Cardiac muscle cell (in vitro differentiated cells and primary cell): Measurements from ENCODE around the gene WDR55. TPM values are rescaled to one million over a fixed set of nuclear protein-coding genes. Genes with fewer than 3 reads are reported as not detected.
"Not testable (repeated sequence)": the region's sequence is repeated elsewhere in the genome, so short reads cannot be mapped to it uniquely, and the experiment has no call there.

ENCODE experiments used
- DNase-seq, 2 donors: peaks; one replicate each; pipeline versions ENCODE4 v3.0.0 to v3.0.0-alpha.2; 2010 to 2017; ENCODE audit warnings: low read depth in 1 of 2, low spot score in 1 of 2
- H3K27ac ChIP-seq: fragments of 200-600 bp; sonication (generic); 2 replicates; pipeline ENCODE4 v1.5.1; 2016
- H3K27me3 ChIP-seq: fragments of 200-600 bp; sonication (generic); 2 replicates; pipeline ENCODE4 v1.6.0; 2016; ENCODE audit warnings: control low read depth
- H3K36me3 ChIP-seq: fragments of 200-600 bp; sonication (generic); 2 replicates; pipeline ENCODE4 v1.5.1; 2016; ENCODE audit warnings: control low read depth
- H3K4me1 ChIP-seq: fragments of 200-600 bp; sonication (generic); 2 replicates; pipeline ENCODE4 v1.8.1; 2017; ENCODE audit warnings: low read depth, mild to moderate bottlenecking, mixed run types
- H3K4me3 ChIP-seq: fragments of 200-600 bp; sonication (generic); 2 replicates; pipeline ENCODE4 v1.5.1; 2016; ENCODE audit warnings: mild to moderate bottlenecking
- H3K9me3 ChIP-seq: fragments of 200-600 bp; sonication (generic); 2 replicates; pipeline ENCODE4 v1.5.1; 2017; ENCODE audit warnings: low read depth, mild to moderate bottlenecking, control low read depth
- CTCF ChIP-seq: IDR thresholded peaks from 2 replicates; pipeline ENCODE4 v1.5.1; 2012; ENCODE audit warnings: low read depth, mild to moderate bottlenecking, low read length
- polyA plus RNA-seq: library from polyadenylated mRNA; unstranded; fragments of >200 nt; fragmentation: Nextera tagmentation; extraction: Ambion mirVana; gene quantifications from 2 replicates; pipeline ENCODE4 v1.2.1, GENCODE V29; 2016
- total RNA-seq: library from RNA; depleted of rRNA; stranded (reverse); fragments of >200 nt; gene quantifications from 2 replicates; pipeline ENCODE4 v1.2.3, GENCODE V29; 2016

Gene WDR55
- total RNA-seq, result 17.2 and 23.8 TPM in 2 replicates
- 17.7 and 21.1 TPM in 2 replicates for polyA plus RNA-seq

- peak; percentile 93 to 96 for DNase-seq
- peaks cover 3% of the 10 kb centered on the region for H3K4me1 ChIP-seq
- no peaks in the 10 kb centered on the region for H3K27me3 ChIP-seq
- H3K9me3 ChIP-seq, result no peaks in the 10 kb centered on the region
- H3K27ac ChIP-seq, result peak within 1 kb of the TSS; percentile 83
- no peak for TF ChIP-seq CTCF
- H3K36me3 ChIP-seq, result peaks cover 40% of the 10 kb centered on the region
- H3K4me3 ChIP-seq, result peak within 1 kb of the TSS; percentile 75
Measured at GRCh38 chr5:140664359-140665119, at the start of gene WDR55. Gene WDR55 (plus strand): TSS chr5:140664904. CDS start chr5:140664913, 9 bp downstream.

GRCh38 chr5:140622301-140622700, 42.4 kb upstream of the WDR55 start:
- Histone ChIP-seq H3K27ac (no peak overlapping the region), H3K27me3 (no peaks in the 10 kb centered on the region), H3K9me3 (no peaks in the 10 kb centered on the region), H3K4me3 (no peak overlapping the region), H3K4me1 (no peaks in the 10 kb centered on the region), H3K36me3 (no peaks in the 10 kb centered on the region)
- no peak for DNase-seq
- TF ChIP-seq CTCF, result no peak

GRCh38 chr5:140623061-140623460, 41.6 kb upstream of the WDR55 start:
- H3K9me3 ChIP-seq, DNase-seq, H3K27ac ChIP-seq, H3K4me1 ChIP-seq, H3K36me3 ChIP-seq, H3K27me3 ChIP-seq, H3K4me3 ChIP-seq: not testable (repeated sequence)

- DNase-seq, H3K27me3 ChIP-seq, H3K4me1 ChIP-seq, H3K9me3 ChIP-seq, H3K27ac ChIP-seq, H3K4me3 ChIP-seq, H3K36me3 ChIP-seq: not testable (repeated sequence)
Measured at GRCh38 chr5:140624886-140625285, 39.8 kb upstream of the WDR55 start.

GRCh38 chr5:140627972-140628371, 36.7 kb upstream of the WDR55 start:
- Histone ChIP-seq H3K4me1 (no peaks in the 10 kb centered on the region), H3K36me3 (no peaks in the 10 kb centered on the region), H3K9me3 (no peaks in the 10 kb centered on the region), H3K4me3 (no peak overlapping the region), H3K27me3 (no peaks in the 10 kb centered on the region), H3K27ac (no peak overlapping the region)
- DNase-seq, result no peak
- TF ChIP-seq CTCF, result no peak

- Histone ChIP-seq H3K27me3 (no peaks in the 10 kb centered on the region), H3K27ac (no peak overlapping the region), H3K36me3 (no peaks in the 10 kb centered on the region), H3K4me3 (no peak overlapping the region), H3K9me3 (no peaks in the 10 kb centered on the region), H3K4me1 (no peaks in the 10 kb centered on the region)
- TF ChIP-seq CTCF, result no peak
- DNase-seq, result no peak
Measured at GRCh38 chr5:140628711-140629110, 36.0 kb upstream of the WDR55 start.
